ENCODE measurements around the gene CEP72. TPM values are rescaled to one million over a fixed set of nuclear protein-coding genes. Genes with fewer than 3 reads are reported as not detected.

Gene CEP72
- total and polyA plus RNA-seq, 7 donors = 0.36 to 7.1 (median 1.6) TPM

- H3K9me3 ChIP-seq = no peaks in the 10 kb centered on the region
Observed at GRCh38 chr5:643351-643801, 31.2 kb downstream of the CEP72 start.

GRCh38 chr5:643811-644271 lies 31.7 kb downstream of the CEP72 start:
- intact Hi-C loops (cut with DNase I) = no loop called here
- peaks cover 0 to 27% (median 8%) of the 10 kb centered on the region in 4 donors for H3K36me3 ChIP-seq
- H3K27me3 ChIP-seq = no peaks in the 10 kb centered on the region
- 88 to 89% methylated on average over 11 of the region's 11 CpGs for WGBS, 2 donors
- no peaks in the 10 kb centered on the region for H3K4me1 ChIP-seq
- DNase-seq = no peak
- no peak overlapping the region for H3K27ac ChIP-seq
- TF ChIP-seq CTCF (IDR thresholded peaks at IDR 0.05) (no peak), POLR2A (IDR thresholded peaks at IDR 0.05) (no peak), EP300 (IDR thresholded peaks at IDR 0.05) (no peak), POLR2AphosphoS5 (IDR thresholded peaks at IDR 0.05) (no peak)
- no peak overlapping the region for H3K4me3 ChIP-seq
- no peaks in the 10 kb centered on the region for H3K9me3 ChIP-seq

More at GRCh38 chr5:643351-643801, 31.2 kb downstream of the CEP72 start:
- no peak overlapping the region for H3K4me3 ChIP-seq
- intact Hi-C loops (cut with DNase I) = no loop called here
- DNase-seq = peak; percentile 57
- WGBS, 2 donors = 92 to 95% methylated on average over 21 of the region's 21 CpGs
- H3K27me3 ChIP-seq = no peaks in the 10 kb centered on the region
- TF ChIP-seq EP300 (IDR thresholded peaks at IDR 0.05) = no peak
- no peak for TF ChIP-seq POLR2A (IDR thresholded peaks at IDR 0.05)
- no peak for TF ChIP-seq CTCF (IDR thresholded peaks at IDR 0.05)
- TF ChIP-seq POLR2AphosphoS5 (IDR thresholded peaks at IDR 0.05) = no peak
- H3K27ac ChIP-seq = no peak overlapping the region
- H3K4me1 ChIP-seq = no peaks in the 10 kb centered on the region
- H3K36me3 ChIP-seq = peaks cover 0 to 30% (median 9%) of the 10 kb centered on the region in 4 donors

GRCh38 chr5:644509-644908 lies 32.4 kb downstream of the CEP72 start:
- intact Hi-C loops (cut with DNase I) = no loop called here
- Histone ChIP-seq H3K27ac (no peak overlapping the region), H3K4me3 (no peak overlapping the region), H3K4me1 (no peaks in the 10 kb centered on the region), H3K36me3 (peaks cover 0 to 22% (median 5%) of the 10 kb centered on the region in 4 donors), H3K27me3 (no peaks in the 10 kb centered on the region), H3K9me3 (no peaks in the 10 kb centered on the region)
- peak; percentile 29 for DNase-seq
- TF ChIP-seq POLR2A (IDR thresholded peaks at IDR 0.05) = no peak
- TF ChIP-seq POLR2AphosphoS5 (IDR thresholded peaks at IDR 0.05) = no peak
- TF ChIP-seq EP300 (IDR thresholded peaks at IDR 0.05) = no peak
- no peak for TF ChIP-seq CTCF (IDR thresholded peaks at IDR 0.05)
- WGBS, 2 donors = 90 to 95% methylated on average over 13 of the region's 13 CpGs

GRCh38 chr5:644971-645370 lies 32.8 kb downstream of the CEP72 start:
- DNase-seq = peak; percentile 42
- H3K27me3 ChIP-seq = no peaks in the 10 kb centered on the region
- TF ChIP-seq CTCF (IDR thresholded peaks at IDR 0.05) (no peak), POLR2AphosphoS5 (IDR thresholded peaks at IDR 0.05) (no peak), EP300 (IDR thresholded peaks at IDR 0.05) (no peak), POLR2A (IDR thresholded peaks at IDR 0.05) (no peak)
- 96 to 98% methylated on average over 15 of the region's 15 CpGs for WGBS, 2 donors
- no peaks in the 10 kb centered on the region for H3K9me3 ChIP-seq
- no peak overlapping the region for H3K4me3 ChIP-seq
- peaks cover 0 to 19% (median 5%) of the 10 kb centered on the region in 4 donors for H3K36me3 ChIP-seq
- no peak overlapping the region for H3K27ac ChIP-seq
- H3K4me1 ChIP-seq = no peaks in the 10 kb centered on the region
- intact Hi-C loops (cut with DNase I) = no loop called here

GRCh38 chr5:645421-645820 lies 33.3 kb downstream of the CEP72 start:
- Histone ChIP-seq H3K4me3 (no peak overlapping the region), H3K27ac (no peak overlapping the region), H3K36me3 (peaks cover 0 to 16% (median 4%) of the 10 kb centered on the region in 4 donors), H3K27me3 (no peaks in the 10 kb centered on the region), H3K9me3 (no peaks in the 10 kb centered on the region), H3K4me1 (no peaks in the 10 kb centered on the region)
- WGBS, 2 donors = 84 to 93% methylated on average over 13 of the region's 13 CpGs
- TF ChIP-seq POLR2A (IDR thresholded peaks at IDR 0.05) (no peak), EP300 (IDR thresholded peaks at IDR 0.05) (no peak), POLR2AphosphoS5 (IDR thresholded peaks at IDR 0.05) (no peak), CTCF (IDR thresholded peaks at IDR 0.05) (no peak)
- intact Hi-C loops (cut with DNase I) = no loop called here
- DNase-seq = peak; percentile 58
